NCI-H446 treated with DMSO at 0.1 percent for 48 hours (cell line): ENCODE measurements around the gene TLCD3B.

Experiments used
- DNase-seq: peaks from one replicate; lab custom pipeline; 2025; lab: John Stamatoyannopoulos, UW

TLCD3B gene

GRCh38 chr16:30004811-30005242 lies 26.2 kb downstream of the TLCD3B start:
- DNase-seq, result no peak

GRCh38 chr16:30004424-30004776 lies 26.7 kb downstream of the TLCD3B start:
- DNase-seq, result no peak

- DNase-seq, result no peak
Measured at GRCh38 chr16:30003670-30004423, 27.2 kb downstream of the TLCD3B start.

- DNase-seq, result no peak
Measured at GRCh38 chr16:30002614-30003346, 28.3 kb downstream of the TLCD3B start.

GRCh38 chr16:30000735-30001631 lies 30.1 kb downstream of the TLCD3B start:
- no peak for DNase-seq

- no peak for DNase-seq
Measured at GRCh38 chr16:29999605-30000004, 31.5 kb downstream of the TLCD3B start.

GRCh38 chr16:29996766-29997250 lies 34.3 kb downstream of the TLCD3B start:
- no peak for DNase-seq

GRCh38 chr16:29995911-29996765 lies 34.9 kb downstream of the TLCD3B start, which contains the start of gene INO80E:
Gene INO80E (plus strand): TSS chr16:29996241. CDS start chr16:29996311, 70 bp downstream.
- peak; percentile 92 for DNase-seq

- peak; percentile 76 for DNase-seq
Measured at GRCh38 chr16:29995324-29995910, 35.7 kb downstream of the TLCD3B start, which contains the start of gene HIRIP3. Gene HIRIP3 (minus strand): TSS chr16:29995617. CDS start chr16:29995605, 12 bp downstream.

GRCh38 chr16:29994600-29995323 lies 36.3 kb downstream of the TLCD3B start:
- DNase-seq, result no peak

GRCh38 chr16:29993903-29994599 lies 37.0 kb downstream of the TLCD3B start:
- DNase-seq, result no peak

- DNase-seq, result no peak
Measured at GRCh38 chr16:29993191-29993902, 37.7 kb downstream of the TLCD3B start.

GRCh38 chr16:29992344-29992967 lies 38.6 kb downstream of the TLCD3B start:
- no peak for DNase-seq

- no peak for DNase-seq
Measured at GRCh38 chr16:29991571-29991904, 39.5 kb downstream of the TLCD3B start.

- DNase-seq, result no peak
Measured at GRCh38 chr16:29990883-29991570, 40.0 kb downstream of the TLCD3B start.

GRCh38 chr16:29990034-29990433 lies 41.0 kb downstream of the TLCD3B start:
- no peak for DNase-seq

GRCh38 chr16:29989111-29989858 lies 41.8 kb downstream of the TLCD3B start:
- DNase-seq, result no peak
